ENCODE data around the gene OTULIN.

The OTULIN gene

GRCh38 chr5:14699159-14699558 lies 34.6 kb downstream of the OTULIN start:
- no peak for DNase-seq

- DNase-seq: no peak
Observed at GRCh38 chr5:14699807-14700400, 35.4 kb downstream of the OTULIN start.

DNA sequence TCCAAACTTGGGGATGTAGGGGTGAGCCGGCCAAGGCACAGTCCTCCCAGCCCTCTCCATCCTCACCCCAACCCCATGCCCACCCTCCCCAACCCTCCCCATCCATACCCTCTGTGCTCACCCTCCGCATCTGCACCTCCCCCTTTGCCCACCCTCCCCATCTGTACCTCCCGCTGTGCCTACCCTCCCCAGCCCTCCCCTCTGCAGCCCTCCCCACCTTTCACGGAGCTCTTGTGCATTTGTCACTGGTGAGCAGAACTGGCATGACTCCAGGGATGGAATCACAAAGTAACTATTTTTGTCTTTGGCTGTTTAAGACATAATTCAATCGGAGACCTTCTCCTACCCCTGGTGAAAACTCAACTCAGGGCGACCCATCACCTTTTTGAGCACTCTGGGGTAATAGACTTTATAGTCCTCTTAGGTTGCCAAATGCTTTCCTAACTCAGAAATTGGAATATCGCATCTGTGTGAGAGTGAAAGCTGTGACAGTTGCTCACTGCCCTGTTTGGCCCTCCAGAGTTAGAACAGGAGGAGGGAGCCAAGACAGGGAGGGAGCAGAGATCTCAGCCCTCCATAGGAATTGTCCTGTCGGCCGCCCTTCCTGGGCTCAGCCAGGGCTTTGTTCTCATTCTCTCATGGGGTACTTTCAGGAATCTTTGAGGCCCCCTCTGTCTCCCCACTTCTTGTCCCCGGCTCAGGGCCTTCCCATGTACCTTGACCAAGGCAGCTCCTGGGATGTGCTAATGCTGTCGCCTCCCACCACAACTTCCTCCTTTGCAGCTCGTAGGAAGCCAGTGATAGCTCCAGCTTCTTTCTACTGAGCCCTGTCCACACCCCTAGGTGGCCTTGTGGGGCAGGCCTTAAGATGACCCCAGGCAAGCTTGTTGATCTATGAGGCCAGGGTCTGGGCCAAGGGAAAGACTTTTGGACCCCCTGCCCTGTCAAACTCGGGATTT lies 36.2 kb downstream of the OTULIN start:
- DNase-seq: peak; percentile 65 to 73

DNA sequence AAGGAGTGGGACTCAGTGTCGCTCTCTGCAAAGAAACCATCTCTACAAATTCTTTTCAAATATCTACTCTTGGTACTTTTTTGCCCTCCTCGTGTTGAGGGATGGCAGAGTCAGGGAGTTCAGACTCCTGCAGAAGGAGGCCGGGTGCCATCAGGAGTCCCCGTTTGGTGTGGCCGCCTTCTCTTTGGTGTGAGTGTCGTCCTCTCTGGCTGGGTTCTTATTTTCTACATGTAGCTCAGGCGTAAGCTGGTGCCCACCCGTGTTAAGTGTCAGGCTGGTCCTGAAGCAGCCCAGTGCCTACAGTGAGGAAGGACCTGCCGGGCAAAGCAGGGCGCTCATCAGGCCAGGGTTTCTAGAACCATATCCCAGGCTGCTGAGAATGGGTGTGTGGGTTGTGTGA lies 37.0 kb downstream of the OTULIN start:
- DNase-seq: no peak

GRCh38 chr5:14702238-14702839 lies 37.8 kb downstream of the OTULIN start:
- no peak for DNase-seq

DNA sequence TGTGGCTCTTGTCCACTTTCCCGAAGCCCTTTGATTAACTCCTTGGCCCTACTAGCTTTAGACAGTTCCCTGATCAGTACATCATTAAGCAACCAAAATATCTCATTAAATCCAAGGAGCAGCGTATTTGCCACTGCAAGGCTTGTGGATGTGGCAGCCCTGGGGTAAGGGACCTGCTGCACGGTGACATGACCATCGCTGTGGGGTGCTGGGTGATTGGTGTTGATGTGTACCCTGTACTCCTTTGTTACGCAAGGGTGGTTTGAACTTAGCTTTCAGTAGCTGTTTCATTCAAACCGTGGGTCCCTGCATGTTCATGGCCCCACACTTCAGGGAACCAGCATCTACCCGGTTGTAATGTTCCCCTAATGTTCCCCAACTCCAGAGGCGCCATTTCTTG lies 41.0 kb downstream of the OTULIN start:
- no peak for DNase-seq

DNA sequence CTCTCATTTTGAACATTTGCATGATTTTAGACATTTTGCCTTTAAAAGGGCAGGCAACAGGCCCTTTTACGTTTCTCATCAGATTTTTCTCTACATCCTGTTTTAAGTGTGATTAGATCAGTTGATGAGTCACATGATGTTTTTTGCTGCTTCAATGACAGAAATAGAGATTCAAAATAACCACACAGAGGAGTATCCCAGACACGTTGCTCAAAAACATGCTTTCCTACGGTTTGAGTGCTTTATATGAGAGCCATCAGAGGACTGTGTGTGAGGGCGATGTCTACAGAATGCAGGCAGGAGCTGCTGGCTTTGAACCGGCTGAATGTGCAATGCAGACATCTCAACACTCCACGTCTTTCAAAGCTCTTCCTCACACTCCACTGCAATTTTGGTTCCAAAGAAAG lies 42.1 kb downstream of the OTULIN start:
- no peak for DNase-seq

GRCh38 chr5:14707811-14708390 lies 43.4 kb downstream of the OTULIN start:
- DNase-seq: no peak

- no peak for DNase-seq
Observed at GRCh38 chr5:14708551-14708950, 44.0 kb downstream of the OTULIN start.

DNA sequence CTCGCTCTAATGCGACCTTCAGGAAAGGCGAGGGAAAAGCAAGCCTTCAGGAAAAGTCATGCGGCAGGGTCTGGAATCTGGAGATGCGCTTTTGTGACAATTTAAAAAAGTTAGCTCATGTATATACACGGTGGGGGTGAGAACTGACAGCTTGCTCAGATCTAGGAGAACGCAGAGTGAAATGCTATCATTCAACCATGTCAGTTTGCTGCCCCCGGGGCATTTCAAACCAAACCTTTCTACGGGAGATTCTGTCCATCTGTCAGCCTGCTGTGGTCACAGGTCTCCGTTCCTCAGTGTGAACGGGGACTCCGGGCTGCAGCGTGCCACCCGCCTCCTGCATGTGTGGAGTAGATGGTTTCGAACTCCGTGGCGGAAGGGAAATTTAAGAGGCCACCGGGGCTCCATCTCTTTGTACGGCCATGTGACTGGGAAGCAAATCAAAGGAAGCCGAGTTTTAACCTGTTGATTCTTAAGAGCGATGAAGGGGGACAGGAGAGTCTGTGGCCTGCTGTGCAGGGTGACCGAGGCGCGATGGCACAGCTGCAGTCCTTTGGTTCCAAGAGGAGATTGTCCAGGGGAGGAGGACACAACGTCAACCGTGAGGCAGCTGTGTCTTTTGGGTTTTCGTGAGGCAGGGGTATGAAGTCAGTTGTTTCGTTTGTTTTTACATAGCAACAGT lies 45.9 kb downstream of the OTULIN start:
- no peak for DNase-seq

DNA sequence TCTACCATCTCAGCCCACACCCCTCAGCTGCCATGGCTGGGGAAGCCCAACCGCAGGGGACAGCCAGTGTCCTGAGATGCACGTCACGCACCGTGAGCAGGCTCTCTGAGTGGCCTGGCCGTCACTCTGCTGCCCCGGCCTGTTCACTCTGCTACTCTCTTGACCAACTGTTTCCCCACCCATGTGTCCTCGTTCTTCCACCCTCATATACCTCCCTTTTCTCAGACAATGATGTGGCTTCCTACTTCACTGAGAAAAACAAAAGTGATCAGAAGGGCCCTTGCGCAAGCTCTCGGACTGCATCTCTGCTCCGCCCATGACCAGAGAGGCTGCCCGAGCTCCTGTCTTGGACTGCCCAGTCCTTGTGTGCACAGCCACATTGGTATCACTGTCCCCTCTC lies 47.6 kb downstream of the OTULIN start:
- DNase-seq: no peak

DNA sequence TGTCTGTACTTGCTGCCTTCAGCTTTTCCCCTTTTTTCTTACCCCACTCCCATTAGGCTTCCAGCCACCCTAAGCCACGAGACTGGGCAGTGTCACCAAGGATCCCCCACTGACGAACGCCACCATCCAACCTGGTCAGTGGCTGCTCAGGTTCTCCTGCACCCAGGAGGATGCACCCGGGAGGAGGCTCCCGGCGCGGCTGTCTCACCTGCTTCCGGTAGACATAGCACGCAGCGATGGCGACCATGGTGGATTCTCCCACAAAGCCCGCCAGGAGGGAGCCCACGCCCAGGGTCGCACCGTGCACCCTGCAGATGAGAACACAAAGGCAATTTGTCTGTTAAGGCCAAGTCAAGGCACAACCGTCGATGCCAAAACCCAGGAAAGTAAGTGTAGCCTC lies 48.1 kb downstream of the OTULIN start:
- no peak for DNase-seq

GRCh38 chr5:14713476-14714390 lies 49.2 kb downstream of the OTULIN start:
- no peak for DNase-seq

DNA sequence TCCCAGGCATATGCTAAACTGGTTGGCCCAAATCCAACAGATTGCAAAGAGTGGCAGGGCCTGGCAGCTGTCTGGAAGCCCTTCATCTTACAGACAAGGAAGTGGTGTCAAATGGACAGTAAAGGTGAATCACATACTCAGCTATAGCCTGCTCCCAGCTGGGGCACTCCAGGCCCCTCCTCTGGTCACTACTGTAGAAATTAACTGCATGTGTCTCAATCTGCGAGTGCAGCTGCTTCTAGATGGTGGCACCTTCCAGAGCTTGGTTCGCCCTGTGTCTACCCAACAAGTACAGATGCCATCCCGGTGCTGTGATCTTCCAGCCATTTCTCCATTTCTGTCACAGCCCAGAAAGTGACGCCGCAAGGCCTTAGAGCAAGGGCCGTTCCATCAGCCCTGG lies 50.2 kb downstream of the OTULIN start:
- no peak for DNase-seq

GRCh38 chr5:14715481-14715880 lies 51.0 kb downstream of the OTULIN start:
- DNase-seq: no peak

DNA sequence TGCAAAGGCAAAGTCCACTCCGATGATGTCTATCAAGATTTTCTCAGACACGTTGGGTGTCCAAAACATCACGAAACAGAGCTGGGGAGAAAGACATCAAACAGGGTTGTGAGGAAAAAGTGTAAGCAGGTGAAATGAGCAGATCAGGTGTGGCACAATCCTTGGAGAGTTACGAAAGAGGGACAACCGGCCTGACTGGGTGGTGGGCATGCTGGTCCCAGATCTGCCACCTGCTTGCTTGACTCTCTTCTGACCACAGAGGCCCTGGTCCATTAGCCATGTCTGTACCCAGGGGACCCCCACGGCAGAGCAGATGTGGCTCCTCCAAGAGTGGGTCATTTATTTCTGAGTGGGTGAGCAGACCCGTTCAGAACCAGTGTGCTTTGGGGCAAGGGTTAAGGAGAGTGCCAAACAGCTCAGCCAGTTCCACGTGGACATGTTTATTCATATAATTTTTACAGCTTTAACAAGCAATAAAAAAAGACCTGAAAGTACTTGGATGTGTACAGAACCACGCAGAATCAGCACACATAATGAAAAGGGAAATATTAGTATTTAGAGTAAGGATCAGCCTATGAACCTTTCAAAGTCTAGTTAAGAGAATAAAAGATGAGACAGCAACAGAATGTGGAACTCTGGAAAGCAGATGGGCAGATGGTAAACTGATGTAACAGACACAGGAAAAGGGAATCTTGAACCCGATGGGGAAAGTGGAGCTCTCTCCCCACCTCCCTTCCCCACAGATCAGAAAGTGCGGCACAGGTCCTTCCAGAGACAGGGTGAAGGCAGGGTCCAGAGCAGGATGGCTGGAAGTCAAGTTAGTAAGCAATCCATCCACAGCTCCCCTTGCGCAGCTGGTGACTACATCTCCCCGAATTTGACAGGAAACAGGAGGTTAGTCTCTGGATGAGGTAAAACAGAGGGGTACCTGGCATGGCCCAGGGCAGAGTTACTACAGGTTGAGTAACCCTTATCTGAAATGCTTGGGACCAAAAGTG lies 52.5 kb downstream of the OTULIN start:
- DNase-seq: no peak

- DNase-seq: no peak
Observed at GRCh38 chr5:14718778-14719177, 54.3 kb downstream of the OTULIN start.

GRCh38 chr5:14720236-14720923 lies 55.9 kb downstream of the OTULIN start:
- no peak for DNase-seq

- DNase-seq: no peak
Observed at GRCh38 chr5:14721990-14722656, 57.6 kb downstream of the OTULIN start.

Data from AML-193 (cell line).